NCI-H82 (cell line): ENCODE data around the gene CDH4.

Experiments used
- DNase-seq: peaks from one replicate; lab custom pipeline; 2025; lab: John Stamatoyannopoulos, UW

Gene CDH4

GRCh38 chr20:61605862-61606557, 353.9 kb downstream of the CDH4 start:
- DNase-seq: no peak

DNA sequence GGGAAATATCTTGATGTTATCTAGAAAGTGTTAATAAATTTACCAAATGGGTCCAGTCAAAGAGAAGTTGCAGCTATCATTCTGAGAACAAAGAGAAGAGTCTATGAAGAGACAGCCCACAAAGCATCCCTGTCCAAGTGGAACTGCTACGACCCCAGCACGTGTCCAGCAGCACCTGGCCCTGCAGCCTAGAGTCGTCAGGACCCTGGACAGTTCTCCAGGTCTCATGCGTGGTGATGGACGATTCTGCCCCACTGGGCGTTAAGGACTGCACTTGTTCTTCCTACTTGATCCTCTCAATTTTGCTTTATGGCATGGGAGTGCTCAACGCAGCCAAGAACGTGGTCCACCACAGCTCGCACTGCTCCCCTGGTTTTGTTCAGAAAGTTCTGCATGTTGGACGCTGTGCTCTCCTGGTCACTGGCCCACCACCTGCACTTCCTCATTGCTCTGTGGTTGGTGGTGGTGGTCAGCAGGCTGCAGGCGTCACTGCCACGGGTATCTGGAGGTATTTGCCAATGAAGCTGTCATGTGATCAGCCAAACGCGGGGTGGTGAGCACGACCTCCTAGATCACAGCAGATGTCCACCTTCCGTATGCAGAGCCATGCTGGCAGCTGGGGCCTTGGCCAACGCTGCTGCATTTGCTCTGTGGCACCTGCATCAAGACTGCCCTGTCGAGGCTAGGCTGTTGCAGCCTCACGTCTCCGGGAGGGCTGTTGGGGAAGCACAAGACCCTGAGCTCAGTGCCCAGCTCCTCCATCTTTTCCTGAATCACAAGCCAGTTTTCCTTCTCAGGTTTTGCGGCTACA, 356.4 kb downstream of the CDH4 start:
- DNase-seq: no peak

- DNase-seq: no peak
Observed at GRCh38 chr20:61609461-61609860, 357.4 kb downstream of the CDH4 start.

GRCh38 chr20:61611401-61612180, 359.5 kb downstream of the CDH4 start:
- no peak for DNase-seq

- DNase-seq: no peak
Observed at GRCh38 chr20:61613917-61614705, 362.1 kb downstream of the CDH4 start.

DNA sequence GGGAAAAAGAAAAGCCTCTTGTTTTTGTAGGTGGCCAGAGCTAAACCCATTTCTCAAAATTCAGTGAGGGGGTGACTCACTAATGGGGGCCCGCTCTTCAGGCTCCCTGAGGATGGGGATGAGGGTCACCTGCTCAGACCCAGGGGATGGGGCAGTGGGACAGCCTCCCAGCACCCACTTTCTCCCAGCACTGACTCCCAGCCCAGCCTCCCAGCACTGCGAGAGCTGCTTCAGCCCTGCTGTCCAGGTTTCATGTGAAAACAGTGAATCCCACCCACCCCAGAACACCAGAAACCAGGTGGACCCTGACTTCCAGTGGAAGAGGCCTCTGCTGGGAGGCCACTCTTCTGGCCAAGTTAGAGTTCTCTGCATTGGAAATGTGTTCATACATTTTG, 362.6 kb downstream of the CDH4 start:
- no peak for DNase-seq

- no peak for DNase-seq
Observed at GRCh38 chr20:61615806-61616205, 363.7 kb downstream of the CDH4 start.

GRCh38 chr20:61619751-61620150, 367.7 kb downstream of the CDH4 start:
- no peak for DNase-seq

DNA sequence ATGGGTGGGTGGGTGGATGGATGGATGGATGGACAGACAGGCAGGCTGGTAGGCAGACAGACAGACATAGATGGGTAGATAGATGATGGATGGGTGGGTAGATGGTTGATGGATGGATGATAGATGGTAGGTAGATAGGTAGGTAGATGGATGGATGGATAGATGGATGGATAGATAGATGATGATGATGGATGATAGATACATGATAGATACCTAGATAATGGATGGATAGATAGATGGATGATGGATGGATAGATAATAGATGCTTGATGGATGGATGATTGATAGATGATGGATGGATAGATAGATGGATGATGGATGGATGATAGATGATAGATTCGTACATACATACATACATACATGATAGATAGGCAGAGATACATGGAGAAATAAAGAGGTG, 368.1 kb downstream of the CDH4 start:
- DNase-seq: no peak

- no peak for DNase-seq
Observed at GRCh38 chr20:61621035-61621730, 369.1 kb downstream of the CDH4 start.

DNA sequence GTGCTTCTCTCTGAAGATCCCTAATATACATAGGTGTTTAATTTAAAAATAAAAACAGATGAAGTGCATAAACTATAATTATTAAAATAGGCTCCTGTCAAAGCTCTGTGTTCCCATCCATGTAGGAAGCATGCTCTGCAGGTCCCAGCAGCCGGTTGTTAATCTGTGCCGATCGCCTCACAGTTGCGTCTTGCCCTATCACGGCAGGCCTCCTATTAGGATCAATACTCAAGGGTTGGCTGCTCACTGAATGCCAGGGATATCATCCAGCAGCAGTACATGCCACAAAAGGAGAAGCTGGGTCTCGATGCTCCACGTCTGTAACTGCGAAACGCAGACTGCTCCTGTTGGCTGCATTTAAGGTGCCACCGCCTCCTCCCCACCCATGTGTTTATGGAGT, 369.8 kb downstream of the CDH4 start:
- no peak for DNase-seq

DNA sequence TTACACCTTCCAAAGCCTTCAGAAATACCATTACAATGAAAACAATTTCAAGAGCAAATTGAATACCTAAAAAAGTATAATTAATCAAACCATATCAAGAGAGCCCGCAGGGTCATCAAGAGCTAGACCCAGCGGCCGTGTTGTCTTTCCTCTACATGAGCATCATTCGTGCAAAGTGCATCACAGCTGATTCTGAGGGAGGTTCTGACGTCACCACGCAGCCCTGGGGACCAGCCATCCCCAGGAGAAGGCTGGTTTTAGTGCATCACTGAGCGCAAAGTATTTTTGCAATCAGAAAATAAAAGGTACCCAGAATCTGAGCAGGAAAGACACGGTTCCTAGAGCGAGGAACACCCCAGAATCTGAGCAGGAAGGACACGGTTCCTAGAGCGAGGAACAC, 371.4 kb downstream of the CDH4 start:
- no peak for DNase-seq

DNA sequence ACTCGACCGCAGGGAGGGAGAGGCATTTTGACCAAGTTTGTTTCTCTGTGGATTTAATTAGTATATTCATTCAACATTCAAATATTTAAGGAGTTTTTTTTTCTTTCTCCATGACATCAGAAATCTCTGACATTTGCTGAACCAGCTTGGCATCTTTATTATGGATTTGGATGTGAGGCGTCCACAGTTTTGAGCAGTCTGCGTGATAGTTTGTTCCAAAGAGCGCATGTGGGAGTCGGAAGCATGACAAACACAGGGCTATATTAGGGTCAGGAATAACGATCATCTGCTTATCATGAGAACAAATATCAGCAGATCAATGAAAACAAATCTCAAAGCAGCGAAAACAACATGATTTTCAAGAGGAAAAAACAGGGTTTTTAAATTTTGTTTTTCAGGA, 373.2 kb downstream of the CDH4 start:
- no peak for DNase-seq

GRCh38 chr20:61626412-61626811, 374.4 kb downstream of the CDH4 start:
- DNase-seq: no peak

DNA sequence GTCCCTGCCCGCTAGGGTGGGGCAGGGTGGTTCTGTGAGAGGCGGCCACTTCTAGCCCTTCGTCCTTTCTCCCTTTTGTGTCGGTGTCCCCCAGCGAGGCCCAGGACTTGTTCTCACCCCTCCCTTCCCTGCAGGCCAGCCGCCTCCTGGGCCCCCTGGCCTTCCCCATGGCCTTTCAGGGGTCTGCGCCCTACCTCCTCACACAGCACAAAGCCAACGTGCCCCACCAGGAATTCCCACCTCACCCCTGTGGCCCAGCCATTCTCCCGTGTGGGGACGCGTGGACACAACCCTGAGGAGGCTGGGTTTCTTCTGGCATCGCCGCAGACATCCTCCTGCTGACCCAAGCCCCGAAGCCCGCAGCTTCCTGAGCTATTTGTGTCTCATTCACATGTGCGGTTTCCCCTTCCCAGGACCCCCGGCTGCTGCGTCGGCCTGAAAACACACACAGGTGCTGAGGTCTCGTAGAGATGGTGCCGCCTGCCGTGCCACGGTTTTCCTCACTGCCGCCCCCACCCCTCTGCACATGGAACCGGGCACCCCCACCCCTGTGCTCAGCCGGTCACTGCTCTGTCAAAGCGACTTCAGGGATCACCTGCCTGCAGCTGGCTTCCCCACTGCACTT, 375.8 kb downstream of the CDH4 start:
- DNase-seq: no peak

DNA sequence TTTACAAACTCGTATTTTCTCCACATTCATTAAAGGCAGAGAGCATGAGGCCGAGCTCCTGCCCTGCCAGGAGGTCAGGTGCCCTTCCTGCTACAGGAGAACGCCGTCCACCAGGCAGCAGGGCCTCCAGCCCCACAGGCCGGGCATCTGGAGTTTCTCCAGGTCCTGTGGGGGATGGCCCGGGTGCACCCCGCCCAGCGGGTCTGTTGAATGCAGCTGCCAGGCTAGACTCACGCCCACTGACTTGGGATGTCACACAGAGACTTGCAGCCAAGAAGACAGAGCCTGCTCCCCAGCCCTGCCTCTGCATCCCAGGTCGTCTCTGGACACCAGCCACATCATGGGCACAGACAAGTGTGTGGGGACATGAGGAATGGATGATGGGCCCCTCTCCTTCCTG, 376.4 kb downstream of the CDH4 start:
- no peak for DNase-seq

GRCh38 chr20:61628901-61629601, 377.0 kb downstream of the CDH4 start:
- no peak for DNase-seq

- no peak for DNase-seq
Observed at GRCh38 chr20:61629602-61630390, 377.7 kb downstream of the CDH4 start.

GRCh38 chr20:61630391-61630650, 378.3 kb downstream of the CDH4 start:
- no peak for DNase-seq

DNA sequence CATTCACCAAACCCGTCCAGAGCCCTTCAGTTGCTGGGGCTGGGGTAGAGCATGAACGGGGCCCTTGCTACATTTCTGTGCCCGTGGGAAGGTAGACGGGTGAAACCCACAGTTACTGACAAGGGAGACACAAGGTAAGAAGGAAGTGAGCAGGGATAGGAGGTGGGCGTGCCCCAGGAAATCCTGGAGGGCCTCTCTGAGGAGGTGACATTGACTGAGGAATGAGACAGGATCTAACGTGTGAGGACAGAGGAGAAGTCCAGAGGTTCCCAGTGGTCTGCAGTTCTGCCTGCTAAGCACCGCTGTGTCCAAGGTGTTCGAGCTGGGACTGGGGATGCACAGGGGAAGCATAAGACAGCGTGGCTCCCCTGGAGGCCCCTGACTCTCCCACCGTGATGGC, 378.8 kb downstream of the CDH4 start:
- DNase-seq: no peak
